ENCODE data around the gene GP1BB. TPM values are rescaled to one million over a fixed set of nuclear protein-coding genes. Genes with fewer than 3 reads are reported as not detected.

GP1BB gene
- total and polyA plus RNA-seq, 2 donors = 2.1 to 9.6 TPM

DNA sequence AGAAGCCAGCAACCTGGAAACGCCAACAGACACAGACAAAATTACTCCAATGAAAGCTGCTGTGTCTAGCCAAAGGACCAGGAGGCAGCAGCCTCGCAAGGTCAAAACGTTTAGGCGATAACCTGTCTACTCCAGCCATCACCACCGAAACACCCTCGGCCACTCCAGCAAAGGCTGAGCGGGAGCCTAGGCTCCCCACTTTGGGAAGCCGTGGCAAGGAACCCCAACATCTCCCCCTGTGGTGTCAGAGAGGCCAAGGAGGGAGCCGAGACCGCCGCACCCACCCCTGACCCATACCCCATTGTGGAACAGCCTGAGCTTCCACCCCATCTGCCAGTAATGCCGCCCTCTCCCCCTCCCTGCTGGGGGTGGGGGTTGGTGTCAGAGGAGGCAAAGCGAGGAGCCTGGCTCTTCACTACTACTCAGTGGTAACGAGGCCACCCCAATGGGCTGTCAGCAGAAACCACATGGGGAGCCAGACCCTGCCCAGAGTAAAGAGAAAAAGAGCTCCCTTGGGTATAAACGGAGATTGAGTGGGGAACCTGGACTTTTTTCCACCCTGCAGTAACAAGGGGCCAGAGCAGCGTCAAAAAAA is 43.0 kb upstream of the GP1BB start:
- Histone ChIP-seq H3K36me3 (ENCODE audit: control insufficient read depth in 2 of 2, insufficient read depth in 2 of 2, low read length in 1 of 2) (no peaks in the 10 kb centered on the region), H3K4me1 (ENCODE audit: control insufficient read depth in 2 of 2, insufficient read depth in 2 of 2, low read length in 2 of 2) (peaks cover 0 to 8% of the 10 kb centered on the region in 2 donors), H3K27me3 (ENCODE audit: control insufficient read depth in 2 of 2, insufficient read depth in 1 of 2, low read length in 1 of 2) (peaks cover 0 to 17% of the 10 kb centered on the region in 2 donors), H3K4me3 (ENCODE audit: low read length in 2 of 2) (no peak overlapping the region), H3K9me3 (ENCODE audit: control insufficient read depth in 2 of 2, insufficient read depth in 1 of 2, low read length in 1 of 2) (no peaks in the 10 kb centered on the region), H3K27ac (ENCODE audit: low read depth in 1 of 2, low read length in 1 of 2) (no peak overlapping the region)
- 96% methylated on average over 16 of the region's 16 CpGs for WGBS
- no peak for DNase-seq (ENCODE audit: low read depth in 6 of 9, low spot score in 9 of 9)

DNA sequence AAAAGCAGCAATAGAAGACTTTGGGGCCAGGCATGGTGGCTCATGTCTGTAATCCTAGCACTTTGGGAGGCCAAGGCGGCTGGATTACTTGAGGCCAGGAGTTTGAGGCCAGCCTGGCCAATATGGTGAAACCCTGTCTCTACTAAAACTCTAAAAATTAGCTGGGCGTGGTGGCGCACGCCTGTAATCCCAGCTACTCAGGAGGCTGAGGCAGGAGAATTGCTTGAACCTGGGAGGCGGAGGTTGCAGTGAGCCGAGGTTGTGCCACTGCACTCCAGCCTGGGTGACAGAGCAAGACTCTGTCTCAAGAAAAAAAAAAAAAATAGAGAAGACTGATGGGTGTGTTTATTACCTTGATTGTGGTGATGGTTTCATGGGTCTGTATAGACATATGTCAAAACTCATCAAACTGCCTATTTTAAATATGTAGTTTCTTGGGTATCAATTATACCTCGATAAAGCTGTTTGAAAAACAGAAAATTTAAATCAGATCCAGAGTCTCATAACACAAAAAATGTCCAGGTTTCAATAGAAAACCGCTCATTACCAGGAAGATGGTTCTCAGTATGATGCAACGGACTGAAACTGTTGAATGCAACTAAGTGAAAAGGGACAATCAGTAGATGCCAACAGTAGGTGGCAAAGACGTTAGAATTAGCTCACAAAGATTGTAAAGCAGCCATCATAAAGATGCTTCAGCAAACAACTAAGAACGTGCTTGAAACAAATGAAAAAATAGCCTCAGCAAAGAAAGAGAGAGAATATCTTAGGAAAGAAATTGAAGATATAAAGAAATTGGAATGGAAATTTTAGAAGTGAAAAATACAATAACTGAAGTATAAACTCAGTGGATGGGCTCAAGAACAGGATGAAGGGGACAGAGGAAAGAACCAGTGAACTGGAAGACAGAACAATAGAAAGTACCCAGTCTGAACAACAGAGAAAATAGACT is 42.2 kb upstream of the GP1BB start:
- no peak overlapping the region for H3K4me3 ChIP-seq (ENCODE audit: low read length in 2 of 2)
- H3K4me1 ChIP-seq (ENCODE audit: control insufficient read depth in 2 of 2, insufficient read depth in 2 of 2, low read length in 2 of 2) = peaks cover 0 to 8% of the 10 kb centered on the region in 2 donors
- H3K9me3 ChIP-seq (ENCODE audit: control insufficient read depth in 2 of 2, insufficient read depth in 1 of 2, low read length in 1 of 2) = no peaks in the 10 kb centered on the region
- peaks cover 0 to 17% of the 10 kb centered on the region in 2 donors for H3K27me3 ChIP-seq (ENCODE audit: control insufficient read depth in 2 of 2, insufficient read depth in 1 of 2, low read length in 1 of 2)
- no peak overlapping the region for H3K27ac ChIP-seq (ENCODE audit: low read depth in 1 of 2, low read length in 1 of 2)
- WGBS = 93% methylated on average over 11 of the region's 11 CpGs
- no peaks in the 10 kb centered on the region for H3K36me3 ChIP-seq (ENCODE audit: control insufficient read depth in 2 of 2, insufficient read depth in 2 of 2, low read length in 1 of 2)
- DNase-seq (ENCODE audit: low read depth in 6 of 9, low spot score in 9 of 9) = no peak

DNA sequence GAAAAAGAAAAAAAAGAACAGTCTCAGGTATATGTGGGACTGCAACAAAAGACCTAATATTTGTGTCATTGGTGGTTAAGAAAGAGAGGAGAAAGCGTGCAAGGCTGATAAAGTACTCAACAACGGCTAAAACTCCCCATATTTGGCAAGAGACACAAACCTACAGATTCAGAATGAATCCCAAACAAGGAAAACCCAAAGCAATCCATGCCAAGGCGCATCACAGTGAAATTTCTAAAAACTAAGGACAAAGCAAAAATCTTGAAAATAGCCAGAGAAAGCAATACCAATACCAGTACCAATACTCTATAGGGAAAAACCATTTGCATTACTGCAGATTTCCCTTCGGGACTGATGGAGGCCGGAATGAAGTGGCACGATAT is 41.5 kb upstream of the GP1BB start:
- no peak overlapping the region for H3K4me3 ChIP-seq (ENCODE audit: low read length in 2 of 2)
- peaks cover 0 to 17% of the 10 kb centered on the region in 2 donors for H3K27me3 ChIP-seq (ENCODE audit: control insufficient read depth in 2 of 2, insufficient read depth in 1 of 2, low read length in 1 of 2)
- H3K36me3 ChIP-seq (ENCODE audit: control insufficient read depth in 2 of 2, insufficient read depth in 2 of 2, low read length in 1 of 2) = no peaks in the 10 kb centered on the region
- WGBS = 94% methylated on average over 6 of the region's 6 CpGs
- DNase-seq (ENCODE audit: low read depth in 6 of 9, low spot score in 9 of 9) = no peak
- no peak overlapping the region for H3K27ac ChIP-seq (ENCODE audit: low read depth in 1 of 2, low read length in 1 of 2)
- H3K4me1 ChIP-seq (ENCODE audit: control insufficient read depth in 2 of 2, insufficient read depth in 2 of 2, low read length in 2 of 2) = peaks cover 0 to 8% of the 10 kb centered on the region in 2 donors
- no peaks in the 10 kb centered on the region for H3K9me3 ChIP-seq (ENCODE audit: control insufficient read depth in 2 of 2, insufficient read depth in 1 of 2, low read length in 1 of 2)

DNA sequence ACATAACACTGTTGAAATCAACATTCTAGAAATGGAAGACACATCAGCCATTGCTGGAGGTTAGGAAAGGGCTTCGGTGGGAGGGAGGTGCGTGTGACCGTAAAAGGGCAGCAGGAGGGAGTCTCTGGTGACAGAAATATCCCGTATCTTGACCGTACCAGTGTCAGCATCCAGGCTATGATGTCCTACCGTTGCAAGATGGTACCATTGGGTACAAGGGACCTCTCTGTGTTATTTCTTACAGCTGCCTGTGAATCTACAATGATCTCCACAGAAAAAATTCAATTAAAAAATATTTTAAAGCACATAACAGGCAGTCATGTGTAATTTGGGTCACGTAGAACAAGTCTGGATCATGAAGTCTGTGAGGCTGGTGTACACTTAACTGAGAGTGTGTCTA is 36.4 kb upstream of the GP1BB start:
- no peaks in the 10 kb centered on the region for H3K9me3 ChIP-seq (ENCODE audit: control insufficient read depth in 2 of 2, insufficient read depth in 1 of 2, low read length in 1 of 2)
- 98% methylated on average over 7 of the region's 7 CpGs for WGBS
- no peak overlapping the region for H3K4me3 ChIP-seq (ENCODE audit: low read length in 2 of 2)
- H3K27me3 ChIP-seq (ENCODE audit: control insufficient read depth in 2 of 2, insufficient read depth in 1 of 2, low read length in 1 of 2) = peaks cover 0 to 40% of the 10 kb centered on the region in 2 donors
- H3K36me3 ChIP-seq (ENCODE audit: control insufficient read depth in 2 of 2, insufficient read depth in 2 of 2, low read length in 1 of 2) = no peaks in the 10 kb centered on the region
- H3K27ac ChIP-seq (ENCODE audit: low read depth in 1 of 2, low read length in 1 of 2) = no peak overlapping the region
- no peaks in the 10 kb centered on the region for H3K4me1 ChIP-seq (ENCODE audit: control insufficient read depth in 2 of 2, insufficient read depth in 2 of 2, low read length in 2 of 2)
- DNase-seq (ENCODE audit: low read depth in 6 of 9, low spot score in 9 of 9) = no peak

DNA sequence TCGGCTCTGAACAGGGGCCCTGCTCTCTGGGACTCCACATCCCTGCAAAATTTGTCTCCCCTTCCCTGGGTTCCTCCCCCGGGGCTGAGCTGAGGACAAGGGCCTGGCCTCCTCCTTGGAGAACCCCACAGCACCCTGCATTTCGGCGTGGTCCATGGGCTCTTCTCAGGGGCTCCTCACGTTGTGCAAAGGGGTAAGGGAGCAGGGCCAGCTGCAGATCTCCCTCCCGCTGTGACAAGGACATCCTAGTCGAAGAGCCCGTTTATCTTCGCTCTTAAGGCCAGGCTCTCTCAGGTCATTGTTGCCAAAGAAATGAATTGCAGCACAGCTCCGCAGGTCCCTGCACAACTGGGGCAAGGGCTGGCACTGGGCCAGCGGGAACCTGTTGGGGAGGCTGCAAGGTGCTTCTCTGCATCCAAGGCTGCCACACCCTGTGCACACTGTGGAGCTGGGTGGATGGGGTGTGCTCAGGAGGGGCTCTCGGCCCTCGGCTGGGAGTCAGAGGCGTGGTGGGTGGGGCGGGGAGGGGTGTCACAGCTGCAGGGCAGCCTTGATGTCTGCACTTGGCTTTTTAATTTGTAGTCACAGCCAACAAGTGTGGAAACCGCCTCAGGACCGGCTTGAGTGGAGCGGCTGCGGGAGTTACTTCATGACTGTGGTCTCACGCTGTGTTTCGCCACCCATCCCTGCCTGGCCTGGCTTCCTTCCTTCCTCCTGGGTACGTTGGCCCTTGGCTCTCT is 35.6 kb upstream of the GP1BB start:
- H3K27me3 ChIP-seq (ENCODE audit: control insufficient read depth in 2 of 2, insufficient read depth in 1 of 2, low read length in 1 of 2) = peaks cover 0 to 39% of the 10 kb centered on the region in 2 donors
- no peaks in the 10 kb centered on the region for H3K36me3 ChIP-seq (ENCODE audit: control insufficient read depth in 2 of 2, insufficient read depth in 2 of 2, low read length in 1 of 2)
- WGBS = 91% methylated on average over 22 of the region's 22 CpGs
- no peak overlapping the region for H3K4me3 ChIP-seq (ENCODE audit: low read length in 2 of 2)
- DNase-seq (ENCODE audit: low read depth in 6 of 9, low spot score in 9 of 9) = no peak
- no peaks in the 10 kb centered on the region for H3K4me1 ChIP-seq (ENCODE audit: control insufficient read depth in 2 of 2, insufficient read depth in 2 of 2, low read length in 2 of 2)
- no peak overlapping the region for H3K27ac ChIP-seq (ENCODE audit: low read depth in 1 of 2, low read length in 1 of 2)
- no peaks in the 10 kb centered on the region for H3K9me3 ChIP-seq (ENCODE audit: control insufficient read depth in 2 of 2, insufficient read depth in 1 of 2, low read length in 1 of 2)

DNA sequence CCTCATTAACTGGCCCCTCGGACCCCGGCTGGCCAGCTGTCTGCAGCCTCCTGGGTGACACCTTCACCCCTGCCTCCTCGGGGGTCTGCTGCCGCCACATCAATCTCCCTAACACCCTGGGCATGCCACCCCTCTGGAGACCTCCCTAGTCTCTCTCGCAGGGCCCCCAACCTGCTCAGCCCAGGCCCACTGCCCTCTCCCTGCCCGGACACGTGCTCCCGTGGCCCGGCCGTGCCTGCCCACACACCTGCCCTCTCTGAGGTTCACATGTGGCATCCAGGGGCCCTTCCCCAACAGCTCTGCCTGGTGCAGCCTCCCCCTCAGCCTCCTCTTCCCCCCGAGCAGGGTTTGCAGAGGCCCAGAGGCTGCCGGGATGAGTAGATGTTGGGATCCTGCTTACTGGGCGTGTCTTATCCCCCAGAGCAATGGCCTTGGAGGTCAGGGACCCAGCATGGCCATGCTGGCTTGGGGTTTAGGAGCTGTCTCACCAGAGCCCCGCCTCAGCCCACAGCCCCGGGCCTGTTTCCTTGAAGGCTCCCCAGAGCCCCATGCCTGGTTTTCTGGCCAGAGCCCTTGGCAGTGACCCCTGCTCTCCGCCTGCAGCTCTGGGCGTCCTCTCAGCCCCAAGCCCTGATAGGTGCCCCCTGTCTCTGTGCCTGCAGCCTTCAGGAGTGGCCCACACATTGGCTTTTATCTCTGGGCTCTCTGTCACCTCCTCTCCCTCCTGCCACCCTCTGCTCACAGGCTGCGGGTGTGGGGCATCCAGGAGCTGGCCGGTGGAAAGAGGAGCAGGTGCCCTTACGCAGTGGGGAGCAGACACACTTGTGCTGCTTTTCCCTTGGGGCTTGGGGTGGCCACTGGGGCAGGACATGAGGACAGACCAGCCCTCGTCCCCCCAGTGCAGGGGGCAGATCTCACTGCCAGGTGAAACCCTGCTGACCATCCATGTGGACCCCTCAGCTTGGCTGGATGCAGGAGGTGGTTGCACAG is 34.7 kb upstream of the GP1BB start:
- H3K4me1 ChIP-seq (ENCODE audit: control insufficient read depth in 2 of 2, insufficient read depth in 2 of 2, low read length in 2 of 2) = no peaks in the 10 kb centered on the region
- H3K9me3 ChIP-seq (ENCODE audit: control insufficient read depth in 2 of 2, insufficient read depth in 1 of 2, low read length in 1 of 2) = no peaks in the 10 kb centered on the region
- whole genome bisulfite sequencing = 87% methylated on average over 21 of the region's 21 CpGs
- H3K4me3 ChIP-seq (ENCODE audit: low read length in 2 of 2) = no peak overlapping the region
- H3K27me3 ChIP-seq (ENCODE audit: control insufficient read depth in 2 of 2, insufficient read depth in 1 of 2, low read length in 1 of 2) = peaks cover 0 to 39% of the 10 kb centered on the region in 2 donors
- no peak for DNase-seq (ENCODE audit: low read depth in 6 of 9, low spot score in 9 of 9)
- H3K36me3 ChIP-seq (ENCODE audit: control insufficient read depth in 2 of 2, insufficient read depth in 2 of 2, low read length in 1 of 2) = no peaks in the 10 kb centered on the region
- no peak overlapping the region for H3K27ac ChIP-seq (ENCODE audit: low read depth in 1 of 2, low read length in 1 of 2)

DNA sequence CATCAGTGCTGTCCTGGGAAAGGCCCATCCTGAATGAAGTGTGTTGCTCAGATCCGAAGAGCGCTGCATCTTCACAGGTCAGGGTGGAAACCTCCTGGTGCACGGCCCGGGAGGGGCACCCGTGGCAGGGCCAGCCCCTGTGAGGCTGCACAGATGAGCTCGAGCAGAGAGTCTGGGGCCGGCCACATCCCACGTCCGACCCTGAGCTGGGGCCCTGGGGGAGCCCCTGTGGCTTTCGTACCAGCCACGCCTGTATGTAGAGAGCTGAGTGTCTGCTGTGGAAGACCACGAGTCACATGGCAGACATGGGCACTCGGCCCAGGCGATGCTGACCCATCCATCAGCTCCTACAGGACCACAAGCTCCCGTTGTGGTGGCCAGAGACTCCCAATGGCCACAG is 33.9 kb upstream of the GP1BB start:
- no peak for DNase-seq (ENCODE audit: low read depth in 6 of 9, low spot score in 9 of 9)
- WGBS = 76% methylated on average over 15 of the region's 15 CpGs
- no peak overlapping the region for H3K27ac ChIP-seq (ENCODE audit: low read depth in 1 of 2, low read length in 1 of 2)
- H3K36me3 ChIP-seq (ENCODE audit: control insufficient read depth in 2 of 2, insufficient read depth in 2 of 2, low read length in 1 of 2) = no peaks in the 10 kb centered on the region
- no peak overlapping the region for H3K4me3 ChIP-seq (ENCODE audit: low read length in 2 of 2)
- no peaks in the 10 kb centered on the region for H3K9me3 ChIP-seq (ENCODE audit: control insufficient read depth in 2 of 2, insufficient read depth in 1 of 2, low read length in 1 of 2)
- H3K27me3 ChIP-seq (ENCODE audit: control insufficient read depth in 2 of 2, insufficient read depth in 1 of 2, low read length in 1 of 2) = peaks cover 0 to 39% of the 10 kb centered on the region in 2 donors
- no peaks in the 10 kb centered on the region for H3K4me1 ChIP-seq (ENCODE audit: control insufficient read depth in 2 of 2, insufficient read depth in 2 of 2, low read length in 2 of 2)

DNA sequence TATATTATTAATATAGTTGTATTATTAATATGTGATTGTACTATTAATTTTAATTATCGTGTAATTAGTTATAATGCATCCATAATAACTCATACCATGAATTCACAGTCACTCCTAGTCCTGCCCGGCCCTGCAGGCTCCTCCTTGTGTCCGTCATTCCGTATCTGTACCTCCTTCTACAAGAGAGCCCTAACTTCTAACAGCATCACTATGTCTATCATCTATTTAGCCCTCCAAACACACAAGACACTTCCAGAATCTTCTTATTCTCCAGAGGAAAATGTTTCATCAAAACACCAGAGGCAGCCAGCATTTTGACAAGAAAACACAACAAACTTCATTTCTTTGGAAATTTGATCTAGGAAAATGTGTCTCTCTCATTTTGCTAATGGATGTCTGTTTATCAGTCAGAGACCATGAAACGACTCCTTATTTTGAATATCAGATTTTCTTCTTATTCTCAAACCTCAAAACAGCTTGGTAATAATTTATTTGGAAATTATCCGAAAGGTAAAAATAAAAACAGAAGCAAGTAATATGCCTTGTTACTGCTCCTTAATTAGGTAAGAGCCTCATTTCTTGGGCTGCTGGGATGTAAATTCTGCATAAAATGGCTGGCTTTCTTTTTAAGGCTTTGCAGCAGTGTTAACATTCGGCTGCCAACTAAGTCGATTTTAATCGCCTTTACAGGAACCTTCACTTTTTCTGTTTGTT is 32.2 kb upstream of the GP1BB start:
- H3K27me3 ChIP-seq (ENCODE audit: control insufficient read depth in 2 of 2, insufficient read depth in 1 of 2, low read length in 1 of 2) = peaks cover 0 to 39% of the 10 kb centered on the region in 2 donors
- 89% methylated on average over 9 of the region's 9 CpGs for WGBS

More for the DNA sequence above, 32.2 kb upstream of the GP1BB start:
- no peaks in the 10 kb centered on the region for H3K36me3 ChIP-seq (ENCODE audit: control insufficient read depth in 2 of 2, insufficient read depth in 2 of 2, low read length in 1 of 2)
- no peak overlapping the region for H3K27ac ChIP-seq (ENCODE audit: low read depth in 1 of 2, low read length in 1 of 2)
- H3K4me1 ChIP-seq (ENCODE audit: control insufficient read depth in 2 of 2, insufficient read depth in 2 of 2, low read length in 2 of 2) = no peaks in the 10 kb centered on the region
- no peak overlapping the region for H3K4me3 ChIP-seq (ENCODE audit: low read length in 2 of 2)
- no peak for DNase-seq (ENCODE audit: low read depth in 6 of 9, low spot score in 9 of 9)
- H3K9me3 ChIP-seq (ENCODE audit: control insufficient read depth in 2 of 2, insufficient read depth in 1 of 2, low read length in 1 of 2) = no peaks in the 10 kb centered on the region
